Upper lobe of left lung (tissue), 6 donors: ENCODE data around the gene CACUL1. TPM values are rescaled to one million over a fixed set of nuclear protein-coding genes. Genes with fewer than 3 reads are reported as not detected.
"Not testable (repeated sequence)": the region's sequence is repeated elsewhere in the genome, so short reads cannot be mapped to it uniquely, and the experiment has no call there.

Experiments
- ATAC-seq, 2 donors: fragments of 200-7000 bp; cut with Tn5 transposase; one replicate each; pipeline ENCODE4 v1.9.1; 2022; ENCODE audit warnings: mild to moderate bottlenecking in 2 of 2, moderate library complexity in 2 of 2; ENCODE audit not compliant: low FRiP score in 2 of 2
- DNase-seq, 2 donors: peaks; one replicate each; pipeline ENCODE4 v3.0.0-alpha.2; 2019 to 2020
- H3K27ac ChIP-seq, 4 donors: fragments of 200-600 bp; sonication (generic); one replicate each; pipeline ENCODE4 v1.5.1; 2016 to 2019
- H3K27me3 ChIP-seq, 4 donors: fragments of 200-600 bp; sonication (generic); one replicate each; pipeline ENCODE4 v1.5.1; 2017 to 2019
- H3K36me3 ChIP-seq, 4 donors: fragments of 200-600 bp; sonication (generic); one replicate each; pipeline ENCODE4 v1.5.1; 2016 to 2019
- H3K4me1 ChIP-seq, 4 donors: fragments of 200-600 bp; sonication (generic); one replicate each; pipeline ENCODE4 v1.5.1; 2018 to 2019
- H3K4me3 ChIP-seq, 4 donors: fragments of 200-600 bp; sonication (generic); one replicate each; pipeline ENCODE4 v1.5.1; 2017 to 2019; ENCODE audit warnings: mild to moderate bottlenecking in 2 of 4, moderate library complexity in 1 of 4
- H3K9me3 ChIP-seq, 4 donors: fragments of 200-600 bp; sonication (generic); one replicate each; pipeline ENCODE4 v1.5.1; 2018 to 2019
- CTCF ChIP-seq, 6 experiments: fragments of 450-650 bp in 4 of 6; fragments of 200-600 bp in 2 of 6; sonication (generic) in 2 of 6; IDR thresholded peaks; one replicate each; pipeline ENCODE4 v1.5.1; 2016 to 2019; ENCODE audit warnings: antibody characterized with exemption in 6 of 6
- EP300 ChIP-seq, 4 donors: sonication (generic); formaldehyde crosslinking; IDR thresholded peaks; one replicate each; pipeline ENCODE4 v1.5.1; 2017; ENCODE audit warnings: antibody characterized with exemption in 4 of 4, control low read depth in 2 of 4
- POLR2A ChIP-seq, 4 donors: fragments of 450-650 bp; IDR thresholded peaks; one replicate each; pipeline ENCODE4 v1.5.1; 2016 to 2017; ENCODE audit warnings: antibody characterized with exemption in 4 of 4, mild to moderate bottlenecking in 2 of 4
- POLR2AphosphoS5 ChIP-seq, 2 donors: sonication (generic); formaldehyde crosslinking; IDR thresholded peaks; one replicate each; pipeline ENCODE4 v1.5.1; 2017; ENCODE audit warnings: antibody characterized with exemption in 2 of 2
- WGBS, 2 donors: methylation state at CpG; one replicate each; pipeline ENCODE4 v1.1.5; 2017 to 2018; 5-methylcytosine and 5-hydroxymethylcytosine counted together
- total RNA-seq, 6 donors: library from RNA; depleted of rRNA in 4 of 6; stranded (reverse); fragments of >200 nt in 4 of 6; gene quantifications; one replicate each; pipeline versions ENCODE4 v1.1.0 to v1.2.1, GENCODE V29; 2016 to 2021
- donor health status: DM: no; HTN: no; CAD: no; lungs with moderate emphysema.
- donor health status: DM: no; HTN: yes; CAD: no; lungs with severe emphysema.

CACUL1 gene
- total RNA-seq, 6 donors from 2014 or later, result 23.3 to 44.0 (median 38.2) TPM

- no peak for TF ChIP-seq CTCF (IDR thresholded peaks at IDR 0.05)
- no peak for TF ChIP-seq POLR2AphosphoS5 (IDR thresholded peaks at IDR 0.05)
- no peak for TF ChIP-seq EP300 (IDR thresholded peaks at IDR 0.05)
- no peak for TF ChIP-seq POLR2A (IDR thresholded peaks at IDR 0.05)
- Histone ChIP-seq H3K4me3 (no peak overlapping the region), H3K4me1 (peaks cover 4 to 6% (median 5%) of the 10 kb centered on the region in 4 donors), H3K9me3 (peaks cover 1 to 4% (median 2%) of the 10 kb centered on the region in 4 donors), H3K36me3 (no peaks in the 10 kb centered on the region), H3K27me3 (no peaks in the 10 kb centered on the region), H3K27ac (no peak overlapping the region)
- DNase-seq, result no peak
- ATAC-seq, result no peak
- WGBS, 2 donors, result 68 to 87% methylated on average over 3 to 6 of the region's 6 CpGs
Observed at GRCh38 chr10:118664321-118664720, 90.4 kb downstream of the CACUL1 start.

- no peak overlapping the region for H3K27ac ChIP-seq
- DNase-seq (no peak), ATAC-seq (no peak)
- no peaks in the 10 kb centered on the region for H3K36me3 ChIP-seq
- H3K4me1 ChIP-seq, result no peaks in the 10 kb centered on the region
- no peak overlapping the region for H3K4me3 ChIP-seq
- no peaks in the 10 kb centered on the region for H3K27me3 ChIP-seq
- H3K9me3 ChIP-seq, result peaks cover 2 to 7% (median 5%) of the 10 kb centered on the region in 4 donors
- WGBS, 2 donors, result 91 to 95% methylated on average over 3 of the region's 3 CpGs
- TF ChIP-seq CTCF (IDR thresholded peaks at IDR 0.05) (no peak), POLR2A (IDR thresholded peaks at IDR 0.05) (no peak), POLR2AphosphoS5 (IDR thresholded peaks at IDR 0.05) (no peak), EP300 (IDR thresholded peaks at IDR 0.05) (no peak)
Observed at GRCh38 chr10:118663176-118663575, 91.6 kb downstream of the CACUL1 start.

GRCh38 chr10:118662228-118663035 lies 92.3 kb downstream of the CACUL1 start:
- no peak overlapping the region for H3K4me3 ChIP-seq
- H3K27ac ChIP-seq, result no peak overlapping the region
- 60 to 92% methylated on average over 3 to 4 of the region's 4 CpGs for WGBS, 2 donors
- H3K36me3 ChIP-seq, result no peaks in the 10 kb centered on the region
- H3K27me3 ChIP-seq, result no peaks in the 10 kb centered on the region
- no peaks in the 10 kb centered on the region for H3K4me1 ChIP-seq
- no peak for ATAC-seq
- peaks cover 2 to 7% (median 5%) of the 10 kb centered on the region in 4 donors for H3K9me3 ChIP-seq
- no peak for DNase-seq
- no peak for TF ChIP-seq POLR2AphosphoS5 (IDR thresholded peaks at IDR 0.05)
- no peak for TF ChIP-seq CTCF (IDR thresholded peaks at IDR 0.05)
- TF ChIP-seq EP300 (IDR thresholded peaks at IDR 0.05), result no peak
- TF ChIP-seq POLR2A (IDR thresholded peaks at IDR 0.05), result no peak

- Histone ChIP-seq H3K9me3 (peaks cover 2 to 7% (median 5%) of the 10 kb centered on the region in 4 donors), H3K4me1 (no peaks in the 10 kb centered on the region), H3K27me3 (no peaks in the 10 kb centered on the region), H3K27ac (no peak overlapping the region), H3K36me3 (no peaks in the 10 kb centered on the region), H3K4me3 (no peak overlapping the region)
- WGBS, 2 donors, result 71 to 72% methylated on average over 3 of the region's 3 CpGs
- no peak for TF ChIP-seq EP300 (IDR thresholded peaks at IDR 0.05)
- TF ChIP-seq POLR2AphosphoS5 (IDR thresholded peaks at IDR 0.05), result no peak
- no peak for TF ChIP-seq POLR2A (IDR thresholded peaks at IDR 0.05)
- TF ChIP-seq CTCF (IDR thresholded peaks at IDR 0.05), result no peak
- DNase-seq (no peak), ATAC-seq (no peak)
Observed at GRCh38 chr10:118658762-118659161, 96.0 kb downstream of the CACUL1 start.

- H3K4me3 ChIP-seq, H3K36me3 ChIP-seq, H3K4me1 ChIP-seq, H3K27me3 ChIP-seq, DNase-seq, H3K27ac ChIP-seq, H3K9me3 ChIP-seq, ATAC-seq: not testable (repeated sequence)
- 50 to 83% methylated on average over 1 of the region's 1 CpG for WGBS, 2 donors
Observed at GRCh38 chr10:118658168-118658567, 96.6 kb downstream of the CACUL1 start.

GRCh38 chr10:118645294-118645693 lies 109.5 kb downstream of the CACUL1 start:
- not testable (repeated sequence) for H3K4me1 ChIP-seq, H3K36me3 ChIP-seq, H3K4me3 ChIP-seq, H3K27ac ChIP-seq, H3K9me3 ChIP-seq, H3K27me3 ChIP-seq, DNase-seq, ATAC-seq
- WGBS, 2 donors, result 76 to 83% methylated on average over 1 of the region's 1 CpG
